ENCODE measurements around the gene CDK5.

Gene CDK5

DNA sequence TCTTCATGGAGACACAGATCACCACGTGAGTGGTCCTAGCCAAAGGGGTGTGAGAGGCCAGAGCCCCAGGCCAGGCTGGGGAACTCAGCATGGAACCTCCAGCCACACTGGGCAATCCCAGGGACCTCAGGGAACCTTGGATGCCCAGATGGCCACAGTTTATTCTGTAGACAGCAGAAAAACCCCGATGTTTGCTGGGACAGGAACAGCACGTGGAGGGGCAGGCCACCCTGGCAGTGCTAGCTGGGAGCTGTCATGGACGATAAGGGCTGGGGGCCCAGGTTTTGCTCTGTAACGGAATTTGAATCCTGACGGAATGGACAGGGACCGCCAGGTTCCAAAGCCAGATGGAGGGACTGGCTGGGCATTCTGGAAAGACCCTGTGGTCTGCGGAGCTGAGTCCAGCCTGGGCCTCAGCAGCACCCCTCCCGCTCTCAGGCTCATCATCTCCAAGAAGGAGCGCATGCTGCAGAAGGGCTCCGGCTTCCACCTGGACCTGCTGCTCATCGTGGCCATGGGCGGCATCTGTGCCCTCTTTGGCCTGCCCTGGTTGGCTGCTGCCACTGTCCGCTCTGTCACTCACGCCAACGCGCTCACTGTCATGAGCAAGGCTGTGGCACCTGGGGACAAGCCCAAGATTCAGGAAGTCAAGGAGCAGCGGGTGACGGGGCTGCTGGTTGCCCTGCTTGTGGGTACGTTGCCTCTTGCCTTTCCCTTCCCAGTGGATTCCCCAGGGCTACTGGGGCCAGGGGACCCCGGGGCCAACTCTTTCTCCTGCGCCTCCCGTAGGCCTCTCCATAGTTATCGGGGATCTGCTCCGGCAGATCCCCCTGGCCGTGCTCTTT lies 17.3 kb upstream of the CDK5 start:
- no peak for FAIRE-seq
- no peak for DNase-seq (ENCODE audit: low spot score)

GRCh38 chr7:151073990-151074389 lies 16.3 kb upstream of the CDK5 start:
- no peak for FAIRE-seq
- no peak for DNase-seq (ENCODE audit: low spot score)

GRCh38 chr7:151071032-151071866 lies 13.6 kb upstream of the CDK5 start:
- no peak for FAIRE-seq

DNA sequence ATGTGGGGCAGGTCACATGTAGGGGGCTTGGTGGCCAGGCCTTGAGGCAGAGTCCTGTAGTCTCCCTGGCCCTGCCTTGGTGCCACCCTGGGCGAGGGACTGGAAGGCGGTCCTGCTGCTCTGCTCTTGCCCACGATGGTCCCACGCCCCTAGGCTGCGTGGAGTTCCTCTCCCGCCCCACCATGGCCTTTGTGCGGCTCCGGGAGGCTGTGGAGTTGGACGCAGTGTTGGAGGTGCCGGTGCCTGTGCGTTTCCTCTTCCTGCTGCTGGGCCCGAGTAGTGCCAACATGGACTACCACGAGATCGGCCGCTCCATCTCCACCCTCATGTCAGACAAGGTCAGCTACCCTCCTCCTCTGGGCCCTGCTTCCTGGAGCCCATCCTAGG lies 12.9 kb upstream of the CDK5 start:
- FAIRE-seq: no peak
- DNase-seq (ENCODE audit: low spot score): no peak

More at GRCh38 chr7:151071032-151071866, 13.6 kb upstream of the CDK5 start:
- no peak for DNase-seq (ENCODE audit: low spot score)

GRCh38 chr7:151069841-151070573 lies 12.3 kb upstream of the CDK5 start:
- FAIRE-seq (no peak), DNase-seq (ENCODE audit: low spot score) (no peak)

DNA sequence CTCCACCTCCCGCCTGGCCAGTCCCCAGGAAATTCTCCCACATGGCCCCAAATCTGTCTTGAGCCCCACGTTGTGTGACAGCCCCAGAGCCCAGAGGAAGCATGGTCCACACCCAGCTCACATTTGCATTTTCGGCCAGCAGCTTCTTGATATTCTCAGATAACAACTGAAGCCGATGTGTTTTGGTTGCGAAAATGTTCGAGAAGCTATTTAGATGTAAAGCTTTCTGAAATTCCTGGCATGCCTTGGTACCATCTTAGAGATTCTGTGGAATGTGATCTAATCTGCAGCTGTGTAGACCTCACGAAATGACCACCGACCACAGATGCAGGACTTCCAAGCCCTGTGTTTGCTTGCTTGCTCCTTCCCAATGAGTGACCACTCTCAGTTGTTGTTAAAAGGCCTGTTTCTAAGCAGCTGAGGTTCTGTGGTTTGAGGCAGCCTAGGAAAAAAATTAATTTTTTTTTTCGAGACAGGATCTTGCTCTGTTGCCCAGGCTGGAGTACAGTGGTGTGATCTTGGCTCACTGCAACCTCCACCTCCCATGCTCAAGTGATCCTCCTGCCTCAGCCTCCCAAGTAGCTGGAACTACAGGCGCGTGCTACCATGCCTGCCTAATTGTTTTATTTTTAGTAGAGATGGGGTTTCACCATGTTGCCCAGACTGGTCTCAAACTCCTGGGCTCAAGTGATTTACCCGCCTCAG lies 10.5 kb upstream of the CDK5 start:
- no peak for FAIRE-seq

GRCh38 chr7:151066273-151066974 lies 8.7 kb upstream of the CDK5 start:
- DNase-seq (ENCODE audit: low spot score) (no peak), FAIRE-seq (no peak)

More for the DNA sequence above, 10.5 kb upstream of the CDK5 start:
- no peak for DNase-seq (ENCODE audit: low spot score)

- DNase-seq (ENCODE audit: low spot score) (no peak), FAIRE-seq (no peak)
These were observed 7.8 kb upstream of the CDK5 start for GRCh38 chr7:151065516-151065915.

- FAIRE-seq: no peak
These were observed 7.3 kb upstream of the CDK5 start for GRCh38 chr7:151064993-151065392.

DNA sequence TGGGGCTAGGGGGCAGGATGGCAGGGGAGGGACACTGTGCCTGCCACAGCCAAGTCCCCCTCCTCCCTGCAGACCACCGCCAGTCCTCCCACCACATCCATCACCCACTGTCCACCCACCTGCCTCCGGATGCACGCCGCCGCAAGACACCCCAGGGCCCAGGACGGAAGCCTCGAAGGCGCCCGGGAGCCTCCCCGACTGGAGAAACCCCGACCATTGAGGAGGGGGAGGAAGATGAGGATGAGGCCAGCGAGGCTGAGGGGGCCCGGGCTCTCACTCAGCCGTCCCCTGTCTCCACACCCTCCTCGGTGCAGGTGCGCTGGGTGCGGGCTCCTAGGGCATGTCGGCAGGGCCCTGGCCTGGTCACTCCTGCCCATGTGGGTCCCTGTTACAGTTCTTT lies 6.8 kb upstream of the CDK5 start:
- DNase-seq (ENCODE audit: low spot score) (no peak), FAIRE-seq (no peak)

More at GRCh38 chr7:151064993-151065392, 7.3 kb upstream of the CDK5 start:
- DNase-seq (ENCODE audit: low spot score): no peak

DNA sequence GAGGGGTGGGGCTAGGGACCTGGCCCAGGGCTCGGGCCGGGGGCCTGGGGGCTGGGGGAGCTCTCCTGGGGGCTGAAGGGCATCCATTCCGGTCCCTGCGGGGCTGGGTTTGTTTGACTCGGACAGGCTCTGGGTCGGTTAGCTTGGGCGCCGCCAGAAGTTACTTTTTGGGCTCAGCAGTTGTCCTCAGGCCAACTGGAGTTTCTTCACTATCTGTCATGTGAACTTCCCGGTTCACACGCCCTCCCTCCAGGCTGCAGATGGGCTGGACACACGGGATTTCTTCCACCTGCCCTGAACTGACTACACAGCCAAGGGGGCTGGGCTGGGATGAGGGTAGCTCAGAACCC lies 5.5 kb upstream of the CDK5 start:
- FAIRE-seq (no peak), DNase-seq (ENCODE audit: low spot score) (no peak)

DNA sequence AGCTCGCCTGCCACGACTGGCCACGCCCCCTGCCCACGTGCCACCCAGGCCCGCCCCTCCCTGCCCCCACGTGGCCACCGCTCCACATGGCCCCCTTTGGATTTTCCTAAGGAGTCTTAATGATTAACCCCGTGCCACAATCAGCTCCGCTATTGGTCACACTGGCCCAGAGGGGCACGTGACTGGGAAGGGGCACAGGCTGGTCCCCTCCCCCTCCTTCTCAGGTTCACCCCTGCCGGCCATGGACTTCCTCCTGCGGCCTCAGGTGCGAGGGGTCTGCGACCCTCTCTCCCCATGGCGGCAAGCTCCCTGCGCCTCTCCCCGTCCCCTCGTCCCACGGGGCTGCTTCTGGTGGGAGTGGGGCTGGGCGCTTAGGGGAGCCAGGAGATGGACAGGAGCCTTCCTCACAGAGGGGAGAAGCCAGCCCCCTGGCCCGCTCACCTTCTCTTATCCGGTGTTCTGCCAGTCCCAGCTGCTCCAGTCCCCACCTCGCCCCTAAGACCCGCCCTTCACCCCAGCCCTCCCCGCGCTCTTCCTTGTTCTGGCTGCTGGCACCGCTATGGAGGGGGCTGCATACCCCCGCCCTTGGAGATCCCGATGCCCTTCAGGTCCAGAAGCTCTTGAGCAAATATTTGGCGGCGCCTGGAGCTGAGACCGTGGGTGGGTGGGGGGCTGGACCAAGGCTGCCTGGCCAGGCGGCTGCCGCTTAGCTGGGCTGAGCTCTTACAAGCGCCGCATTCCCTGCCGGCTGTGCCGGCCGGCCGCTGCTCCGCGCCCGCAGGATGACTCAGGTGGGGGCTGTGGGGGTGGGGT lies 4.9 kb upstream of the CDK5 start:
- peak; percentile 42 for DNase-seq (ENCODE audit: low spot score)
- no peak for FAIRE-seq

DNA sequence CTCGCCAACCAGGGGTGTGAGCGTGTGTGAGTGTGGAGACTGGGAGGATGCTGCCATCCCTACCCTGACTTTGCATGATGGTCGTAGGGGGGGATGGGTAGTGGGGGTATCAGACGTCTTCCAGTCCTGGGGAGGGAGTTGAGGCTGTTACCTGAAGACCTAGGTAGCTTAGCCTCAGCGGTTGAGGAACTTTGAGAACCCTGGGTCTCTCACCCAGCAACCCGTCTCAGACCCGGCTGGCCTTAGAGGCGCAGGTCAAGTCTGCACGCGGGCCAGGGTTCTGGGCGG lies 4.4 kb upstream of the CDK5 start:
- DNase-seq (ENCODE audit: low spot score) (no peak), FAIRE-seq (no peak)

DNA sequence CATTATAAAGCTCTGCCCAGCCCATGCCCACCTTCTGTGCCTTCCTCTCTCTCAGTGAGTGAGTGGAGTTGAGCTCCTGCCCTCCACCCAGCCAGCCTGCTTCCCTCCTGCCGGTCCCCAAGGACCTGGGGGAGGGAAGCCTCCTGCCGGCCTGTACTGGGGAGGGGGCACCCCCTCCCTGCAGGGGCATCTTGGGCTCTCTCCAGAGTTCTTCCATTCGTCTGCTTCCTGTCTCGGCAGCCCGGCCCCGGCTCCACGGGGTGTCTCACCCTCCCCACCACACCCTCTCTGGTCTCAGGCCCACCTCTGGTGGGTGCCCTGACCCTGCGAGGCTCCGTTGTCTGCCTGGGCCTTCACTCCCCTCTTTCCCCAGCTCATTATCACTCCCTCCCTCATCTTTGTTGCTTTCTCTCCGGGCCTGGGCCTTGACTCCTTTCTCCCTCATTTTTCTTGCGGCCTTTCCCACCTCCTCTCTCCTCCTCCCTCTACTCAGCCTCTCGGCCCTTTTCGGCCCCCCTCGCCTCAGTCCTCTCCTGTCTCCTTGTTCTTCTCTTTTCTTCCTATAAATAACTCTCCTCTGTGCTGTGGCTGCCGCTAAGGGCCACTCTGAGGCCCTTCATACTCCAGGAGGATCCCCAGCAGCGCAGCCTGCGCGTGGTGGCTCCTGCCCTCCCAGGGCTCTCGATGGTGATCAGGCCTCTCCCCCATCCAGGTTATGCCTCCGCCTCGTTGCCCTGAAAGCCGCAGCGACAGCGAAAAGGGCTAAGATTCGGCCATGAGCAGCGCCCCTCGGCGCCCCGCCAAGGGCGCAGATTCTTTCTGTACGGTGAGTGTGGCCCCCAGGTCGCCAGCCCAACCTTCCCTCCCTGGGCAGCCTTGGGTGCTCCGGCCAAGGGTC lies 3.8 kb upstream of the CDK5 start:
- no peak for DNase-seq (ENCODE audit: low spot score)
- FAIRE-seq: no peak

DNA sequence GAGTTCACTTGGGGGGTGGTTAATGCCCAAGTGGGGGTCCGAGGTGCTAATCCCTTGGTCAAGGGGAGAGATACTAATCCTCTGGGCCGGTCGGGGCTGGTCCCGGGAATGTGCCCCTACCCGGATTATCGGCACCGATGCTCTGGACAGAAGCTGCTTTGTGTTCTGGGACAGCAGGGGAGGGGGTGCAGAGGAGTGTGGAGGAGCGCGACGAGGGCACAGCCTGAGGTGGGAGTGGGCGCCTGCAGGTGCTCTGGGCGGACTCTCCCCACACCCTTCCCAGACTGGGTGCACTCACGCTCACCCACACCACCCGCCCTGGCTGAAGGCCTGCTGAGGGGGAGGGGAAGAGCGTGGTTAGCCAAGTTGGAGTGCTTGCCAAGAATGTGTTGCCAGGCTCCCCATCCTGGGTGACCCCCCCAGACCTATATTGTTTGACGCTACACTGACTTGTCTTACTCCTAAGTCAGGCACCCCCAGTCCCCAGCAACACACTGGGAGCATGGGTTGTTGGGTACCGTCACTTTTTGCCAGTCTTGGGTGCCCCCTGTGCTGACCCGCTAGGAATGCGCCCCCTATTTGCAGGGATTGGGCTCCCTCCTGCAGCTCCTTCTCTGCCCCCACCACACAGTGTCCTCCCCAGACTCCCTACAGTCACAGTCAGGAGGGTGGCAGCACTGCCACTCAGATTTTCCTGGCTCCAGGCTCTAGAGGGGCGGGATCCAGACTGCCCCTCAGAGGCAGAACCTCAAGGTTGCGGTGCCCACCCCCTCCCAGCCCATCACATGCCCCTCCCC lies 2.9 kb upstream of the CDK5 start:
- FAIRE-seq: no peak
- no peak for DNase-seq (ENCODE audit: low spot score)

DNA sequence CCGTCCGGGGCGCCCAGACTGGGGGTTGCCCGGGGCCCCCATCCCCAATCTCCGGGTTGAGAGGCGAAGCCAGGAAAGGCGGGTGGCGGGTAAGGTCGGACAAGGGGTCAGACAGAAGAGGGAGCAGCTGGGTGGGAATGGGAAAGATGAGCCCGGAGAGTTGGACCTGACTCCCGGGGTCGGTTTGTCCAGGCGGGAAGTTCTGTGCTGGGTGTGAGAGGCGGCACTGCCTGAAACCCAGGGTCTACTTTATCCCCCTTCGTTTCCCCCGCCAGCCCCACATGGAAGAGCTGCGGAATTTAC lies 2.4 kb upstream of the CDK5 start:
- no peak for DNase-seq (ENCODE audit: low spot score)
- no peak for FAIRE-seq

- DNase-seq (ENCODE audit: low spot score): peak; percentile 67
- no peak for FAIRE-seq
These were observed 1.8 kb upstream of the CDK5 start, which contains the start of gene SLC4A2 for GRCh38 chr7:151059367-151060112. SLC4A2 (plus strand) TSS chr7:151059589; CDS start chr7:151061988, 2,399 bp downstream.
